ENCODE data around the gene PRKCA. TPM values are rescaled to one million over a fixed set of nuclear protein-coding genes. Genes with fewer than 3 reads are reported as not detected.

PRKCA gene
- total and polyA plus RNA-seq, 10 of the 15 experiments (the other 5 are each of a cell fraction or from before 2014, with no cell fraction given) = 0.11 to 14.6 (median 0.72) TPM

GRCh38 chr17:66441101-66441661 is 138.8 kb downstream of the PRKCA start:
- H4K20me1 ChIP-seq (ENCODE audit: control insufficient read depth, insufficient read depth) = no peaks in the 10 kb centered on the region
- RAD21 ChIA-PET (ENCODE audit: unreplicated experiment) = interaction anchor here (0.7 to 2.1 kb wide), 10 partner anchors 9 to 273 kb away, joined by 3 to 7 read pairs (median 4); no protein-coding TSS in a partner anchor
- SMC1A ChIA-PET (ENCODE audit: uncharacterized antibody, unreplicated experiment) = interaction anchor here (0.7 to 2.3 kb wide), 4 partner anchors 8 to 140 kb away, joined by 3 to 11 read pairs (median 4); no protein-coding TSS in a partner anchor
- no TSS peak for BruUV-seq (replicated peaks)
- peak overlapping the region; percentile 77 for H3K4me2 ChIP-seq (ENCODE audit: control insufficient read depth, insufficient read depth)
- DNase-seq (ENCODE audit: low read depth, low spot score) (peak; percentile 44), FAIRE-seq (peak; percentile 94), ATAC-seq (peak; percentile 94)
- CTCF ChIA-PET = interaction anchor here (1.0 to 1.6 kb wide), 3 partner anchors 26 to 126 kb away, joined by 3 to 7 read pairs (median 5); no protein-coding TSS in a partner anchor
- 3% methylated on average over 10 of the region's 11 CpGs for WGBS (ENCODE audit: insufficient coverage, insufficient replicate concordance, low lambda C conversion rate, missing lambda C conversion rate)
- peaks cover 24% of the 10 kb centered on the region for H3K4me1 ChIP-seq (ENCODE audit: control insufficient read depth, insufficient read depth, low read length)
- H3K9me3 ChIP-seq (replicated peaks; ENCODE audit: control insufficient read depth, insufficient read depth, low read length) = peaks cover 7% of the 10 kb centered on the region; the same call in 2 of the 3 replicates
- intact Hi-C loops (cut with micrococcal nuclease; ENCODE audit: unreplicated experiment) (no loop called here), in situ Hi-C loops (cut with MboI) (no loop called here)
- H3K27ac ChIP-seq (ENCODE audit: control insufficient read depth, insufficient read depth) = no peak overlapping the region
- H2AFZ ChIP-seq (ENCODE audit: control insufficient read depth, low read depth, low read length) = no peak overlapping the region
- POLR2A ChIA-PET = interaction anchor here (0.6 to 1.5 kb wide), 5 partner anchors 10 to 101 kb away, joined by 3 to 5 read pairs (median 3); no protein-coding TSS in a partner anchor
- no peaks in the 10 kb centered on the region for H3K36me3 ChIP-seq (ENCODE audit: control insufficient read depth in 2 of 2, insufficient read depth in 2 of 2, low read length in 1 of 2)
- H3K9ac ChIP-seq (ENCODE audit: control insufficient read depth, insufficient read depth, low read length) = no peak overlapping the region
- H3K79me2 ChIP-seq (ENCODE audit: control insufficient read depth, insufficient read depth, low read length) = no peaks in the 10 kb centered on the region
- H3K27me3 ChIP-seq (replicated peaks in 1 of 2; ENCODE audit: control insufficient read depth in 2 of 2, insufficient read depth in 2 of 2, low read length in 1 of 2) = no peaks in the 10 kb centered on the region
- H3K4me3 ChIP-seq = 0 out of 2 replicates have a peak overlapping the region, but pooled peaks have one; percentile 10
- TF ChIP-seq RELB (IDR thresholded peaks at IDR 0.05; ENCODE audit: low read depth) (peak; percentile 90), IKZF1 (conservative IDR thresholded peaks at IDR 0.05) (peak; percentile 75), STAT3 (IDR thresholded peaks at IDR 0.05; ENCODE audit: low read depth, low read length) (no peak), BRCA1 (IDR thresholded peaks at IDR 0.05; ENCODE audit: low read depth, low read length) (no peak), SMC3 (IDR thresholded peaks at IDR 0.05; ENCODE audit: borderline replicate concordance, low read length) (no peak), TCF7 (IDR thresholded peaks at IDR 0.05; ENCODE audit: borderline replicate concordance) (no peak), PAX8 (IDR thresholded peaks at IDR 0.05) (no peak), CBX5 (IDR thresholded peaks at IDR 0.05; ENCODE audit: low read depth) (peak; percentile 15; the same call in 1 of the 2 replicates), CBFB (IDR thresholded peaks at IDR 0.05; ENCODE audit: low read depth) (no peak), JUND (IDR thresholded peaks at IDR 0.05; ENCODE audit: low read depth, low read length) (no peak), TCF12 (IDR thresholded peaks at IDR 0.05; ENCODE audit: low read depth, low read length) (0 out of 2 replicates have a peak, but pooled peaks have one; percentile 21), SUPT20H (IDR thresholded peaks at IDR 0.05; ENCODE audit: borderline replicate concordance, control insufficient read depth, low read depth, low read length) (no peak), ZNF207 (IDR thresholded peaks at IDR 0.05; ENCODE audit: borderline replicate concordance) (no peak), CEBPB (IDR thresholded peaks at IDR 0.05; ENCODE audit: borderline replicate concordance in 1 of 2, low read depth in 2 of 2, low read length in 2 of 2) (no peak), CREM (IDR thresholded peaks at IDR 0.05; ENCODE audit: low read depth) (no peak), RAD51 (IDR thresholded peaks at IDR 0.05) (no peak), BCLAF1 (IDR thresholded peaks at IDR 0.05) (no peak)
- TF ChIP-seq, protein P1, sequence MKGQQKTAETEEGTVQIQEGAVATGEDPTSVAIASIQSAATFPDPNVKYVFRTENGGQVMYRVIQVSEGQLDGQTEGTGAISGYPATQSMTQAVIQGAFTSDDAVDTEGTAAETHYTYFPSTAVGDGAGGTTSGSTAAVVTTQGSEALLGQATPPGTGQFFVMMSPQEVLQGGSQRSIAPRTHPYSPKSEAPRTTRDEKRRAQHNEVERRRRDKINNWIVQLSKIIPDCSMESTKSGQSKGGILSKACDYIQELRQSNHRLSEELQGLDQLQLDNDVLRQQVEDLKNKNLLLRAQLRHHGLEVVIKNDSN (IDR thresholded peaks at IDR 0.05; ENCODE audit: borderline replicate concordance, extremely low read length, insufficient read depth, low read depth, low read length) = no peak

Measured in GM12878 (cell line).